Adrenal gland (tissue), 5 donors: Measurements from ENCODE around the gene THRB.

ENCODE experiments used
- POLR2A ChIP-seq, 2 donors: fragments of 450-650 bp; IDR thresholded peaks; one replicate each; pipeline ENCODE4 v1.6.1; 2017; ENCODE audit warnings: antibody characterized with exemption in 2 of 2, mild to moderate bottlenecking in 2 of 2, moderate library complexity in 1 of 2
- TF ChIP-seq, protein P1 (sequence below), 6 experiments: fragments of 450-650 bp in 4 of 6; fragments of 200-600 bp in 2 of 6; sonication (generic) in 1 of 6; IDR thresholded peaks; 1 replicate in 5 of 6; 2 replicates in 1 of 6; pipeline versions ENCODE4 v1.5.1 to v1.8.0; 2016 to 2021; ENCODE audit warnings: antibody characterized with exemption in 6 of 6, mild to moderate bottlenecking in 2 of 6, moderate library complexity in 1 of 6
- donor health status: DM: no; HTN: no; CAD: no.

DNA sequence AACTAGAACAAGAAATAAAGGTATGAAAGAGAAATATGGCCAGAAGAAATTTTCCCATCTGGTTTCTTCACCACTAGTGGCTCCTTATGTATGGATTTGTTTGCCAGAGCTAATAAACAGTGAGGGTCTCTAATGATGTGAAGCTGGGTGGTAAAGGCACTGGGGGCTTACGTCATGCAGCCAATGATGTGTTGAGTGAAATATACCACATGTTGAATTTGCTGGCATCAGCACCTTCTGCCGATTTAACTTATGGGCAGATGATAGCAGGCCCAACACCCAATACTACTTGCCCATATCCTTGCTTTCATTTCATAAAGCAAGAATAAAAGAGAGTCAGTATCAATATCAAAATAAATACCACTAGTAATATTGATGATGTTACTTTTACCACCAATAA, 133.0 kb downstream of the THRB start:
- no peak for TF ChIP-seq POLR2A (IDR thresholded peaks at IDR 0.05)
- TF ChIP-seq, protein P1, sequence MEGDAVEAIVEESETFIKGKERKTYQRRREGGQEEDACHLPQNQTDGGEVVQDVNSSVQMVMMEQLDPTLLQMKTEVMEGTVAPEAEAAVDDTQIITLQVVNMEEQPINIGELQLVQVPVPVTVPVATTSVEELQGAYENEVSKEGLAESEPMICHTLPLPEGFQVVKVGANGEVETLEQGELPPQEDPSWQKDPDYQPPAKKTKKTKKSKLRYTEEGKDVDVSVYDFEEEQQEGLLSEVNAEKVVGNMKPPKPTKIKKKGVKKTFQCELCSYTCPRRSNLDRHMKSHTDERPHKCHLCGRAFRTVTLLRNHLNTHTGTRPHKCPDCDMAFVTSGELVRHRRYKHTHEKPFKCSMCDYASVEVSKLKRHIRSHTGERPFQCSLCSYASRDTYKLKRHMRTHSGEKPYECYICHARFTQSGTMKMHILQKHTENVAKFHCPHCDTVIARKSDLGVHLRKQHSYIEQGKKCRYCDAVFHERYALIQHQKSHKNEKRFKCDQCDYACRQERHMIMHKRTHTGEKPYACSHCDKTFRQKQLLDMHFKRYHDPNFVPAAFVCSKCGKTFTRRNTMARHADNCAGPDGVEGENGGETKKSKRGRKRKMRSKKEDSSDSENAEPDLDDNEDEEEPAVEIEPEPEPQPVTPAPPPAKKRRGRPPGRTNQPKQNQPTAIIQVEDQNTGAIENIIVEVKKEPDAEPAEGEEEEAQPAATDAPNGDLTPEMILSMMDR (IDR thresholded peaks at IDR 0.05), result no peak
